Subcutaneous adipose tissue (tissue), 4 donors: ENCODE results near the gene PLK5. TPM values are rescaled to one million over a fixed set of nuclear protein-coding genes. Genes with fewer than 3 reads are reported as not detected.

Source experiments
- total RNA-seq, 4 donors: library from RNA; depleted of rRNA; stranded (reverse); fragments of >200 nt; gene quantifications; one replicate each; pipeline ENCODE4 v1.1.0, GENCODE V29; 2016
- TF ChIP-seq, protein P1 (sequence below): fragments of 450-650 bp; IDR thresholded peaks from one replicate; pipeline ENCODE4 v1.5.1; 2016; ENCODE audit warnings: low read depth, mild to moderate bottlenecking, control low read depth, antibody characterized with exemption, moderate library complexity

Gene PLK5, protein sequence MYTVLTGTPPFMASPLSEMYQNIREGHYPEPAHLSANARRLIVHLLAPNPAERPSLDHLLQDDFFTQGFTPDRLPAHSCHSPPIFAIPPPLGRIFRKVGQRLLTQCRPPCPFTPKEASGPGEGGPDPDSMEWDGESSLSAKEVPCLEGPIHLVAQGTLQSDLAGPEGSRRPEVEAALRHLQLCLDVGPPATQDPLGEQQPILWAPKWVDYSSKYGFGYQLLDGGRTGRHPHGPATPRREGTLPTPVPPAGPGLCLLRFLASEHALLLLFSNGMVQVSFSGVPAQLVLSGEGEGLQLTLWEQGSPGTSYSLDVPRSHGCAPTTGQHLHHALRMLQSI
- not detected for total RNA-seq

DNA sequence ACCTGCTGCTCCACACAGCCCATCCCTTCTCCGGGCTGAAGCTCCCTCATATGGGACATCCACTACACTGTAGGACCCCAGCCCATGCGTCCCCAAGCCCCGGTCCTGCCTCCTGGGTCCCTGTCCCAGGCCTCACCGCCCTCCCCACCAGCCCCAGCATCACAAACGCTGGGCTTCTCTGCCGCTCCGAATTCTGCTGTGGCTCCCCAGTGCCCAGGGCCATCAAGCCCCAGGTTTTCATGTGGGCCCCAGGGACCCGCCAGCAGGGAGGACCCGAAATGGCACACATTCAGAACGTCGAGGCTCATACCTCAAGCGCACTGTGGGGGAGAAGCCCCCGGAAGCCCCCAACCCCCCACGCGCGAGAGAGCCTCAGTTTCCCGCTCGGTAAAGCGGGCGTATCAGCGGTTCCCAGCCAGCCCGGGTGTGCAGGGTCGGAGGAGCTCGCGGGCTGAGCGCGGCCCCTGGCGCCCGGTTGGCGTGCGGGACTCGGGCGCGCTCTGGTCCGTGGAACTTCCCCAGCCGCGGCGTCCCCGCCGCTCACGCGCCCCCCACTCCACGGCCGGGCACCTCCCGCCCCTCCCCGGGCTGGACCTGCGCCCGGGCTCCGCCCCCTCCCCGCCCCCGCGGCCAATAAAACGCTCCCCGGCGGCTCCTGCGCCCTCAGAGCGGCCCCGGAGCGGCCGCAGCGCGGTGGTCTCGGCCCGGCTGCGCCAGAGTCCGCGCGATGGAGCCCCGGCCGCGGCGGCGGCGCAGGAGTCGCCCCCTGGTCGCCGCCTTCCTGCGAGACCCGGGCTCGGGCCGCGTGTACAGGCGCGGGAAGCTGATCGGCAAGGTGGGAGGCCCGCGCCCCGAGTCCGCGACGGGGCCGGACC lies at the start of gene PLK5:
PLK5 (plus strand) TSS at position 666 of the 875 bp plus-strand sequence. CDS start 2,920 bp downstream, outside the sequence.
- TF ChIP-seq, protein P1, sequence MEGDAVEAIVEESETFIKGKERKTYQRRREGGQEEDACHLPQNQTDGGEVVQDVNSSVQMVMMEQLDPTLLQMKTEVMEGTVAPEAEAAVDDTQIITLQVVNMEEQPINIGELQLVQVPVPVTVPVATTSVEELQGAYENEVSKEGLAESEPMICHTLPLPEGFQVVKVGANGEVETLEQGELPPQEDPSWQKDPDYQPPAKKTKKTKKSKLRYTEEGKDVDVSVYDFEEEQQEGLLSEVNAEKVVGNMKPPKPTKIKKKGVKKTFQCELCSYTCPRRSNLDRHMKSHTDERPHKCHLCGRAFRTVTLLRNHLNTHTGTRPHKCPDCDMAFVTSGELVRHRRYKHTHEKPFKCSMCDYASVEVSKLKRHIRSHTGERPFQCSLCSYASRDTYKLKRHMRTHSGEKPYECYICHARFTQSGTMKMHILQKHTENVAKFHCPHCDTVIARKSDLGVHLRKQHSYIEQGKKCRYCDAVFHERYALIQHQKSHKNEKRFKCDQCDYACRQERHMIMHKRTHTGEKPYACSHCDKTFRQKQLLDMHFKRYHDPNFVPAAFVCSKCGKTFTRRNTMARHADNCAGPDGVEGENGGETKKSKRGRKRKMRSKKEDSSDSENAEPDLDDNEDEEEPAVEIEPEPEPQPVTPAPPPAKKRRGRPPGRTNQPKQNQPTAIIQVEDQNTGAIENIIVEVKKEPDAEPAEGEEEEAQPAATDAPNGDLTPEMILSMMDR: no peak

DNA sequence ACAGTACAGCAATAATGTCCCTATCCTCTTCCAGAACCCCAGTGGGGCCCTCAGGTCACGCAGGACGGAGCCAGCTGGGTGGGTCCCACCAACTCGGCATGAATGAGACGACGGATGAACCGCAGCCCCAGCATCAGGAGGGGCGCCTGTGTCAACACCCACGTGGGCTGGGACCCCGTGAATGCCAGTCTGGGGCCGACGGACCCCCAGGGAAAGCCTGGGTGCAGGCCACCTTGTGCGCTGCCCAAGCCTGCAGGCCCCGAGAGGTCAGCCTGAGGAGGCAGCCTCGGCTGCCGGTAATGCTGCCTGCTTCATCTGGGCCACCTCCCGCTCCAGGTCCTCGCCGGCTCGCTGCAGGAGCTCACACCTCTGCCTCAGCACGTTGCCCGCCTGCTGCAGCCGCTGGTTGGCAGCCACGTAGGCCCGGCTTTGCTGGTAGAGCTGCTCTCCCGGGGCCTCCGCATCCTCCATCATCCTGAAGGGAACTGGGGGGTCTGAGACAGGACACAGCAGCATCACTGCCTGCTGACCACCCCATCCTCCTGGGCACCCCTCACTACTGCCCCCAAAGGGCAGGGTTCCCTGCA lies 49.0 kb upstream of the PLK5 start:
- TF ChIP-seq, protein P1: no peak

DNA sequence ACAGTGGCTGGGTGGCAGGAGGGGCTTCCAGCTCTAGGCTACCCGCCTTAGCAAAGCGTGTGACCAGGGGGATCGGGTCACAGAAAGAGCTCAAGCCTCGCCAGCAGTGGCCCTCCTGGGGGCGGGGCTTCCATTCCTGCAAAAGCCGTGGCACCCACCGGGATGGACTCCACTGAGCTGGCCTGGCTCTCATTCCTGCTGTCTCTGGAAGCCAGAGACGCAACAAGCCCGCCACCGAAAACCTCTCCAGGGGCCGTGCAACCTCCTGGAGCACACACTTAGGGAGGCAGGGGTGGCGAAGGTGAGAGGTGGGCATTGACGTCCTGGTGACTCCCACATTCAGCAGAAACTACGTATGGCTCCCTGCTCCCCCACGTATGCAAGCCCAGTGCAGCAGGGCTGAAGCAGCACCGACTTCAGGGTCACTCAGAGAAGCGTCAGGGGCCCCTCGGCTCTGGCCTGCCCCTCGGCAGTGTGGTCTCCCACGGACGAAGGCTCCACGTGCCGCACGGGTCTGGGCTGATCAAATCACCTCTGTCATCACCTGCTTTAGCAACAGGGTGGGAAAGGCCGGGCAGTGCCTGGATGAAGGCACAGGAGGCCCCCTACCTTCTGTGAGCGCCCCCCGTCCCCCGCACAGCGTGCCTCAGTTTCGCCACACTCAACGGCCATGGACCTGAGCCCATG lies 48.0 kb upstream of the PLK5 start:
- TF ChIP-seq, protein P1: no peak

DNA sequence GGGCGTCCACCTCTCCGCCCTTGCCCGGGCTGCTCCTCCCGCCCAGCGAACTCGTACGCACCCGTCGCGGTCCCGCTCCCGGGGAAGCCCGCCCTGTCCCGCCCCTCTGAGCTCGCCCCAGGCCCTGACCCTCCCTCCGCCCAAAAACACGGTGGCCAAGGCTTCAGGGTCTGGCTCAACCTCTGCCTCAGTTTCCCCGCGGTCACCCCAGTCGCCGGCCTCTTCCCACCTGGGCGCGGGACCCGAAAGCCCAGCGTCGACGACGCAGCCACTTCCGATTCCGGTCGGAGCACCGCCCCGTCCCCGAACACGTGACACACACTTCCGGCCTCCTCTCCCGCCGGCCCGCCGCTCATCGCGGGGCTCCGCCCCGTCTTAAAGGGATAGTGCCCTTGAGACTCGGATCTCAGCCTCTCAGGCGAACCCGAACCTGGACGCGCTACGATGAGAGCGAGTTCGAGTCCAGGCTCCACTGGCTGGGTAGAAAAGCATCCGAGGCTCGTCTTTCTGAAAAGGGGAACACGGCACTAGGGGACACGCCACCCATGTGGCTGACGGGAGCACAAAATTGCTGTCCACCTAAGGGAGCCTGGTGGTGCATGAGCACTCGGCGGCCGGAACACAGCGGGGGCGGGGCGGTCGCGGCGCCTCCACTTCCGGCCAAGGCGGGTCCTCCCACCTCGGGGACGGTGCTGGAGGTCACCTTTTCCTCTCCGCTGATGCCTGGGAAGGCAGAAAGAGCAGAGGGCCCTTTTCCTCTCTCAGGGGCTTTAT lies 44.8 kb upstream of the PLK5 start, which contains the start of gene C19orf25:
C19orf25 (minus strand) TSS at position 282 of the 774 bp plus-strand sequence. CDS start 312 bp downstream, outside the sequence.
- TF ChIP-seq, protein P1: no peak

DNA sequence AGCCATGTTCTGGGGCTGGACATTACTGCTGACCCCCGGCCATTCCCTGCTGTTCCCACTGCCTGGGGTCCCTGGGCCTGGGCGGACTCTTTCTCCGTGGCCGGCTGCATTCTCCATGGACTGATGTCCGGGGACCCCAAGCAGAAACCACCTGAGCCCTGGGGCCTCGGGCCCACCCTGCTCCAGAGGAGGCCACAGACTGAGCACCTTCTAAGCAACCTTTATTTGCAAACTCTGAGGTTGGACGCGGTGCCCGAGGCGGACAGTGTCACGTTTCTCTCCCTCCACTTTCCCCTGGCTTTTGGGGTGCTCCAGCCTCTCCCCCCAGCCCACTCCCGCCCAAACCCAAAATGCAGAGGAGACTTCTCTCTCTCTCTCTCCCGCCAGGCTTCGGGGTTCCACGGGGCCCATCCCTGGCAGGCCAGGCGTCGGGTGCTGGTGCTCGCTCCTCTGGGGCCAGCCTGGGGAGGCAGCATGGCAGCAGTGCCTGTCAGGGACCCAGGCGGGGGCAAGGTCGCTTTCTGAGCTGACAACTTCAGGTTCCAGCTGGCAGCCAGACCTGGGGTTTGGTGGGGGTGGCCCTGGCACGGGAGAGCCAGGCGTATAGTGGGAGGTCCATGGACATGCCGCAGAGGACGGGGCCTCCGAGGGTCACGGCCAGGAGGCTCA lies 42.5 kb upstream of the PLK5 start:
- TF ChIP-seq, protein P1: no peak

DNA sequence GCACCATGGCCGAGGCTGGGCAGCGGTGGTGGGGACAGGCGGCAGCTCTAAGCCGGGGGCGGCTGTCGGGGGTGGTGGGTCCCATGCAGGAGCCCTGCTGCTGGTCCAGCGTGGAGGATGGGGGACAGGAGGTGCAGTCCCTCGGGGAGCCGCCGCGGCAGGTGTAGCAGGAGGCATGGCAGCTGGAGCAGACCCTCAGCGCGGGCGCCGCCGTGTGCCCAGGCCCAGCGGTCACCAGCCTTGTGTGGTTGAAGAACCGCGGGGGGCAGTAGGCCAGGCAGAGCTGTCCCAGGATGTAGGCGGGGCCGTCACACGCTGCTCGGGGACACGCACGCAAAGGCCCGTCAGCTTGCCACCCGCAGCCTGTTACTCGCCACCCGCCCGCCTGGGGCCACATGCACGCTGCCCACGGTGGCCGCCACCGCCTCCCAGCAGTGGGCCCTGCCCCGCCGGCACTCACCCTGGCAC lies 42.0 kb upstream of the PLK5 start:
- TF ChIP-seq, protein P1: no peak
